ENCODE measurements around the gene POLR1C. TPM values are rescaled to one million over a fixed set of nuclear protein-coding genes. Genes with fewer than 3 reads are reported as not detected.
A peak's percentile ranks its signal among the peaks of the same experiment; 100 is the strongest.
"Not testable (repeated sequence)": the region's sequence is repeated elsewhere in the genome, so short reads cannot be mapped to it uniquely, and the experiment has no call there.

POLR1C gene
- total RNA-seq, 1 donor from 2014 or later = 36.1 TPM

DNA sequence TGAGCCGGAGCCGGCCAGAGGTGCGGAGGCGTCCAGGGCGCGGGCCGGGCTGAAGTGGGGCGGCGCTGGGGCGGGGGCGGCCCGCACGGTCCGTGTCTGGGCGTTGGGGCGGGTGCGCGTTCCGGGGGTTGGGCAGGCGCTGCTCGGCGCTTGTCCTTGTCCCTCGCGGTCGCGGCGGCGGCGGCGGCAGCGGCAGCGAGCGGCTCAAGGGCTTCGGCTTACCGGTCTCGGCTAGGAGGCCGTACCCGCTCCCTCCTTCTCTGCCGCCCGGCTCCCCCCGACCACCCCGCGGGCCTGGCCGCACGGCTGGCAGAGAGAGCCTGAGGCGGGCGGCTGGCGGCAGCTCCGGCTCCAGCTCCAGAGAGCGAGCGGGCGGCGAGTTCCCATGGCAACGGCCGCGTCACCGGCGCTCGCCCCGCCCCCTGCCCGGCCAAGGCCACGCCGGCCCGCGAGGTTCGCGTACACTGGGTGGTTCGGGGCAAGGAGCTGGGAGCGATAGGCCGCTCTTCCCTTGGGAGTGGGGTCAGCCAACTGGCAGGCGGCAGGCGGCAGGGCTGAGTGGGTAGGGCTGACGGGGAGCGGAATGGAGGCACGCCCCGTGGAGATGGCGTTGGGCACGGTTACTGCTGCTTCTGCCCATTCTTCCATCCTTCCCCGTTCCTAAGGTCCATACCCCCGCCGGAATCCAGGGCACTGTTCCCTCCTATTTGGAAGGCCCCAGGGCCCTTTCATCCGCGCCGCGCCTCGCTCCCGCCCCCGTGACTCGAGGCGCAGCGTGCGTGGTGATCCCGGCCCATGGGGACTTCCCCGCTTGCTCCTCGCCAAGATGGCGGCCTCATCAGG lies 6.7 kb upstream of the POLR1C start, which contains the start of gene LRRC73:
LRRC73 (minus strand) TSS at position 363 of the 843 bp plus-strand sequence. CDS start 561 bp downstream, outside the sequence.
- peak; percentile 42 for DNase-seq (ENCODE audit: low read depth)

DNA sequence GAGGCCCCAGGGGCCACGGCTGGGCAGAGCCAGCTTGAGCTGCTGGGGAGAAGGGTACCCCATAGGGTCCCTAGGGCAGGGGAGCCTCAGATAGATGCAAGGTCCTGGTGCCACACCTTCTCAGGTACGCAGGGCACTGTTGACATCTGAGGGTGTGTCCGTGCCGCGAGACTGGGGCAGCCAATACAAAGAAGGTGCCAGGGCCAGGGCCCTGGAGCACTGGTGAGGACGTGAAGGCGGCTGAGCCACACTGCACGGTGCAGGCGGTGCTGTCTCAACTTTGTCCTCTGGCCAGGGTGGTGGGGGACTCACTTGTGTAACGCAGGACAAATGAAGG lies 6.1 kb upstream of the POLR1C start:
- DNase-seq (ENCODE audit: low read depth) = no peak

DNA sequence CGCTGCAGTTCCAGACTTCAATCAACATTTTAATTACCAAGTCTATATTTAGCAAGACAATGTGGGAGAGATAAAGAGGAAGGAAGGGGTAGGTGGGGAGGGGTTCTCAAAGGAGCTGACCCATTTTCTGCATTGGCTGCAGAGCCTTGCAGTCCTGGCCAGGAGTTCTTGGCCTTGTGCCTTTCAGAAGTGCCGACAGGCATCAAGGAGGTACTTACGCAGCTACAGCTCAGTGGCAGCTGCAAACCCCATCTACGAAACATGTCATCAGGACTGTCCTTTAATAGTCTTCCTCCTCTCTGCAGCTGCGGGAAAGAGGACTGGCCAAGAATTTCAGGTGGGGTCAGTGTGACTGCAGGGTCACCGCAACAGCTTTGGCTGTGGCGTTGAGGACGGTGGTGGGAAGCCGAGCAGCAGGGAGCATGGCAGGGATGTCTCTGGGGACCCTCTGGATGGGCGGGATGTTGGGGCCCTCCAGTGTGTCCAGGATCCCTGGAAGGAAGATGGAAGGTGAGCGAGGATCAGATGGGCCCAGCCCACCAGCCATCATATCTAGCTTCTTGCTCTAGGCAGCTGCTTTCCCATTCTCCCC lies 5.0 kb upstream of the POLR1C start:
- no peak for DNase-seq (ENCODE audit: low read depth)

DNA sequence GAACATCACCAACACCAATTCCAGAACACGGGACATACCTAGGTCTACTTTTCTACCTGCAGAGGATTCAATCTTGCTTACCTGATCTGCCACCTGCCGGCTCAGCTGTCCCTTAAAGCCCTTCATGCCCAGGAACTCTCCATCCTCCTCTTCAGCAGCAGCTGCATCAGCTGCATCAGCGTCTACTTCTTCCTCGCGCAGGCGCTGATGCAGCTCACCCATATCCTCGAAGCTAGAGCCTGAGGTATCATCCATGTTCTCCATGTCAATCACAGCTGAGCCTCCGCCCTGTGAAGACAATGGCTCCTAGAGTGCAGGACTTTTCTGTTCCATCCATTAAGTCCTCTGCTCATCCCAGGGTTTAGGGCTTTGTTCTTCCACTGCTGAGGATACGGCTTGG lies 1.1 kb upstream of the POLR1C start:
- no peak for DNase-seq (ENCODE audit: low read depth)

DNA sequence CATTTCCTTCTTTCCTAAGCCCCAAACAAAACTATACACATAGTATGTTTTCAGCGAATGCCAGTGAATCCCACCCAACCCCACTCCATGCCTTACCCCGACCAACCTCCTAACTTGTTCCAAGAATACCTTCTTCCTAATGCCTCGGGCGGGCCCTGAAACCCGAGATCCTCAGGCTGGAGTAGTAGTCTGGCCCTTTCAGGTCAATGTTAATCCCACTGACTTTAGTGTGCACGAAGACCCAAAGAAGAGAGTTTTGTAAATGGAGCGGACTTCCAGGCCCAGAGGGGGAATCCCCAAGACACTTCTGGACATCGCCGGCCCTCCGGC lies 557 bp upstream of the POLR1C start:
- DNase-seq (ENCODE audit: low read depth) = no peak

DNA sequence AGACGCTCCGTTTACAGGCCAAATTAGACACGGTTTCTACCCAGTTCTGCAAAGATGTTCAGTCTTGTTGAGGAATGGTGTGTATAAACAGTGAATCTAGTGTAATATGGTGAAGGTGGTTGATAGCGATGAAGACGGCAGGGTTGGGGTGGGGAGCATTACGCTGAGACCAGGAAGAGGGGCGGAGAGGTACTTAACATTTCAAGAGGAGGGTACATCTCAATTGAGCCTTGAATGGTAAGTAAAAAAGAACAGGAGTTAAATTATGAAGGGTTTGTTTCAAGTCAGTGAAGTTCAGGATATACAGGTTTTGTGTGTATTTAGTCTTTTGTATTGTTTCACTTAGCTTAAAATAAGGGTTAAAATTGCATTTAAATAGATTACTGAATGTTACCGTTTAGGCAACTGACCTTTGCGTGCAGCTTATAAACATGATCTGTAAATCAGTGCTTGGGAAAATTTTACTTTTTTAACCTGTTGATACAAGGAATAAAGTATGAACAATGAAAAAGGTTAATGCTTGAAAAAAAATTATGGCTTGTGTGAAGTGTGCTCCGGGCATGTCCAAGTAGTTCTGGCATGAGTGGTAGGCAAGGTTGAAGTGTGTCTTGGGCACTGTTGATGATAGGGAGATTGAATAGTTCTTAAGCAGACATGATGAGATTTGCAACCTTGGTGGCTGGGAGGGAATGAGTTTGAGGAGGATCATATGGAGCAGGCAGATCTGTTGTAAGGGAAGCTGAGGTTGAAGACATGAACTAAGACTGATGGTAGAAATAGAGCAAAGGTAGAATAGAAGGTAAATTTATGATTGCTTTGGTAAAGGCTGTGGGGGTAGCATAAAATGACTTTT lies 842 bp downstream of the POLR1C start:
- DNase-seq (ENCODE audit: low read depth) = peak; percentile 8

DNA sequence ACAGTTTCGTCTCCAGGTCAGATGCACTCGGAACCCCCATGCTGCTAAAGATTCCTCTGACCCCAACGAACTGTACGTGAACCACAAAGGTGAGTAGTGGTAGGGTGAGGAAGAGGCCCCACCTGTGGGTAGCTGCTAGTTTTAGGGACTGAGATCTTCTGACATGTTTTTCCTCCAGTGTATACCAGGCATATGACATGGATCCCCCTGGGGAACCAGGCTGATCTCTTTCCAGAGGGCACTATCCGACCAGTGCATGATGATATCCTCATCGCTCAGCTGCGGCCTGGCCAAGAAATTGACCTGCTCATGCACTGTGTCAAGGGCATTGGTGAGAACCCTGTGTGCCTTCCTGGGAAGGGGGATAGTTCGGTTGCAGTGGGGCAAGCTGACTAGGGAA lies 3.2 kb downstream of the POLR1C start:
- DNase-seq (ENCODE audit: low read depth) = no peak

DNA sequence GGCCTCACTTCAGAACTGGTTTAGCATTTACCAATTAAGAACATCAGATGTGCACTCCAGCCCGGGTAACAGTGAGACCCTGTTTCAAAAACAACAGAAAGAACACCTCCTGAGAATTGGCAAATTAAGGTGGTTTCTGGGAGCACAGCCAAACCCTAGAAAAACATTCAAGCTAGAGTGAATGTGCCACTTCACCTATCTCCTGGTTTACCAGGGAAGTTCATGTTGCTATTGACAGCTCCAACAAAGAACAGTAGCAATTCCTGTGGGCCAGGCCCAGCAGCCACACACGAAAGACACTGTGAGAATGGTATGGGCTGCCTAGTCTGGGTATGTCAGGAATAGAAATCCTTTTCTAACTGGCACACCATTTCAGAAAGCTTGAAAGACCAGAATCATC lies 4.9 kb downstream of the POLR1C start:
- DNase-seq (ENCODE audit: low read depth) = no peak

DNA sequence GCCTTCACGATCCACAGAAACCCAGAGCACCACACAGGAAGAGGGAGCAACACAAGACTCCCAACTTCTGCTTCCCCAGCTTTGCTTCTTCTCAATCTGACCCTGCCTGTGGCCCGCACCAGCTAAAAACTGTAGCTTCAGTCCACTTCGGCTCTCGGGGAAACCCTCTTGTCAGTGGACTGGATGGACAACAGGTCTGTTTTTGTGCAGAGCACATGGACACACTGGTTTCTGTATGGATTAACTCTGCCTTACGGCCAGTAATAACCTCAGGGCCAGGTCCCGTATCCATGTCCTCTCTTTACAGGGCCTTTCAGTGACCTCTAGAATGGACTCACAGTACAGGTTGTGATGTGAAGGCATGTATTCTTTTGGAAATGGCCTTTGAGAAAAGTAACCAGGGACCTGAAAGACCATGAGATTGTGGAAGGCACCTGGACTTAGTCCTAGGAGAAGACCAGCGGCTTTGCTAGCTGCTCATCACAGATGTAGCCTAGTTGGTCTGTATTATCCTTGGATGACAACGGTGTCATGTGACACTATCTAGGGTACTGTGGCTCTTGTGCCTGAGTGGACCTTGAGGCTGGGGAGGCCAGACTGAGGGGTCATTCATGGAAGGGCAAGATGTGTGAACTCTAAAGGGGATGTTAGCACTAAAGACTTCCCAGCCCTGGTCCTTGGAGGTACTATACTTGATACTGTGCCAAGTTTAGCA lies 5.8 kb downstream of the POLR1C start:
- DNase-seq (ENCODE audit: low read depth) = no peak

DNA sequence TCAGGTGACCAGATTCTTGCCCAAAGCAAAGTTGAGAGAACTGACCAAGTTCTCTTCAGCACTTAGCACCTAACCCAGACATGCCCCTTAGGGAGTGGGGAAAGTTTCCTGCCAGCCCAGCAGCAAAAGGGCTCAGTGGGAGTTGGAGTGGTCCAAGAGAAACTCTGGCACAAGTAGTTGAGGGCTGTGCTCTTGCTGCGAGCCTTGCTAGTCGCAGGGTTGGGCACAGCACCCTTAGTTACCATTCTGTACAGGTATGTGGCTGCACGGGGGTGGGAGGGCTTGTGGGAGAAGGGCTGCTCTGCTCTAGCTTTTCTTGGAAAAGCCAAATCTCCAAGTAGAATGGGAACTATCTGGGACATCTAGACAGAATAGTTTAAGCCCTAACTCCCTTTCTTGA lies 6.4 kb downstream of the POLR1C start:
- DNase-seq (ENCODE audit: low read depth) = no peak

DNA sequence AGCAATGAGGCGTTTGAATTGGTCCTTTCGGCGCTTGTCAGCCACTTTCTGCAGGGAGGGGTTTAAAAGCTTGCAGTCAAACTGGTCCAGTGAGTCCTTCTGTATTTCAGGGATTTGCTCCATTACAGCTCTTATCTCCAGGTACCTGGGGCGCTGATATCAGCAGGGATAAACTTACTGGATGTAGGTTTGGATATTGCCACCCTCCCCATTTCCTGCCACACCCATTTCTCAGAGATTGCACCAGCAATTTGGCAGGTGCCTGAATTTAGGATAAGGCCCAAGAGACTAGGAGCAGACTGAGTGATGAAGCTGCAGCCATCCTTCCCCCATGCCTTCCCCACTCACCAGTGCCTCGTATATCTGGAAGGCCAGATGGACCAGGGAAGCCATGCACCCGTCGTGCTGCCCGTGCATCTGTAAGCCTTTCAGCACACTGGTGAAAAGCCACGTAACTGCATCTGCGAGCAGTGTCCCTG lies 7.6 kb downstream of the POLR1C start:
- DNase-seq (ENCODE audit: low read depth) = no peak

DNA sequence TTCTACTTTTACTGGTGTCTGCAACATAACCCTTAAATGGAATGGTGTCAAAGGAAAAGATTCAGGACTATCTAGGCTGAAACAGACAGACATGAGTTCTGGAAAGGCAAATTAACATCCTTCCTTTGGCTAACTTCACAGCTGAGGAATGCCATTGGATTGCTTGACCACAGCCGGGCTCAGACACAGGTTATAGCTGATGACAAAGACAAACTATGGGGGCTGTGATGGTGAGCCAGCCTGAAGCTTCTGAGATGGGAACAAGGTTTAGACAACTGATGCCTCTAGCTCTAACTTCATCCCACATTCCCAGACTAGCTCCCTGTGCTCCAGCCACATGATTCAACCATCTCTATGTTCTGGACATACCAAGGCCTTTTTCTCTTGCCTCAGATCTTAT lies 15.3 kb downstream of the POLR1C start:
- no peak for DNase-seq (ENCODE audit: low read depth)

DNA sequence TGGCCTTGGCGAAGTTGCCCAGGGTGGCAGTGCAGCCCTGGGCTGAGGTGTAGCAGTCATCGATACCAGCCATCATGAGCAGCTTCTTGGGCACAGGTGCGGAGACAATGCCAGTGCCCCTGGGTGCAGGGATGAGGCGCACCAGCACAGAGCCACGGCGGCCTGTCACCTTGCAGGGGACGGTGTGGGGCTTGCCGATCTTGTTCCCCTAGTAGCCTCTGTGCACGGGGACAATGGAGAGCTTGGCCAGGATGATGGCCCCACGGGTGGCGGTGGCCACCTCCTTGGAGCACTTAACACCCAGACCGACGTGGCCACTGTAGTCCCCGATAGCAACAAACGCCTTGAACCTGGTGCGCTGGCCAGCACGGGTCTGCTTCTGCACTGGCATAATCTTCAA lies 22.1 kb downstream of the POLR1C start:
- not testable (repeated sequence) for DNase-seq (ENCODE audit: low read depth)

DNA sequence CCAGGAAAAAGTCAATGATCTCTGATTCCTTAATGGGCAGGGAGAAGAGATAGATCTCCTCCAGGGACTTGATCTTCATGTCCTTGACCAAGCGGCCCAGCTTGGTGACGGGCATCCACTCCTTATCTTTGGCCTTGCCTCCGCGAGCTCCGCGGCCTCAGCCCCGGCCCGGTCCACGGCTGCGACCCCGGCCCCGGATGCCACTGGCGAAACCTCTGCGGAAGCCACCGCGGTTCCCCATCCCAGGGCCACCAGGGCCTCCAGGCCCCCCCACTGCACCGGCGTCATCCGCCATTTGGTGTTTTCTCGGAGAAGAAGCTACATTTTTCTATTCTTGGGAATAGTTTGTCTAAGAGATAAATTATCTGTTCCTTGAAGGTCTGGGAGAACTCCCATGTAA lies 22.5 kb downstream of the POLR1C start:
- DNase-seq (ENCODE audit: low read depth) = not testable (repeated sequence)

DNA sequence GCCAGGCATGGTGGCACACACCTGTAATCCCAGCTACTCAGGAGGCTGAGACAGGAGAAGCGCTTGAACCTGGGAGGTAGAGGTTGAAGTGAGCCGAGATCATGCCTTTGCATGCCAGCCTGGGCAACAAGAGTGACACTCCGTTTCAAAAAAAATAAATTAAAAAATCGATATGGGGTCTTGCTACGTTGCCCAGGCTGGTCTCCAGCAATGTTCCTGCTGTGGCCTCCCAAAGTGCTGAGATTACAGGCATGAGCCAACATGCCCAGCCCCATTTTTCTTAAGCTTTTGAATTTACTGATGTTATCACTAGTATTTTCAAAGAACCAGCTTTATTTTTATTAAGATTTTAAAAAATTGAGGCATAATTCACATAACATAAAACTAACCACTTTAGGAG lies 23.6 kb downstream of the POLR1C start:
- DNase-seq (ENCODE audit: low read depth) = no peak

DNA sequence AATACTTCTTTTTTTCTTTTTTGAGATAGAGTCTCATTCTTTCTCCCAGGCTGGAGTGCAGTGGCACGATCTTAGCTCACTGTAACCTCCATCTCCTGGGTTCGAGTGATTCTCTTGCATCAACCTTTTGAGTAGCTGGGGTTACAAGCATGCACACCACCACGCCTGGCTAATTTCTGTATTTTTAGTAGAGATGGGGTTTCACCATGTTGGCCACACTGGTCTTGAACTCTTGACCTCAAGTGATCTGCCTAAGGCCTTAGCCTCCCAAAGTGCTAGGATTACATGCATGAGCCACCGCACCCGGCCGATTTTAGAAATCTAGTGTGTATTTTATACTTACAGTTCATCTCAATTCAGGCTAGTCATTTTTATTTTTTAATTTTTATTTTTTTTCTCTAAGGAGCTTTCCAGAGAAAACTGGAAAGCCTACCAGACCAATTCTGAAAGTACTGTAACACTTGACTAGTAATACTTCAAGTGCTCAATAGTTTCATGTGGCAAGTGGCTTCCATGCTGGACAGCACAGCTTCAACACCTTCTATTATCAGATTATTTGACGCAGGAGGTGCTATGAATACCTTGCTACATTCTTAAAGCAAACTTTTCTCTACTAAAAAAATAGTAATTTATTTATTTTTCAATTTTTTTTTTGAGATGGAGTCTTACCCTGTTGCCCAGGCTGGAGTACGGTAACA lies 25.0 kb downstream of the POLR1C start:
- DNase-seq (ENCODE audit: low read depth) = no peak

DNA sequence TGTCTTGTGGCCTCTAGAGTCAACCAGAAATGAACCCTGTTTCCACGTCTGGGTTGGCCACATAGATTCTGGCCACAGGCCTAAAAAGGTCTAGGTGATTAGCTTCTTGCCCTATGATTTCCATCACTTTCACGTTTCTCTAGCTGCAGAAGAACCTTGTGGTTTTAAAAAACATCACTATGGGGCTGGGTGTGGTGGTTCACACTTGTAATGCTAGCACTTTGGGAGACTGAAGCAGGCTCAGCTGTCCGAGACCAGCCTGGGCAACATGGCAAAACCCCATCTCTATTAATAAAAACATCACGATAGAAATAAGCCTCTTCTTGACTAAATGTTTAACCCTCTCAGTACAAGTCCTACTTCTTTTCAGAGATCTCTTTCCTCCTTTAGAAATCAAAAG lies 27.6 kb downstream of the POLR1C start:
- DNase-seq (ENCODE audit: low read depth) = no peak

DNA sequence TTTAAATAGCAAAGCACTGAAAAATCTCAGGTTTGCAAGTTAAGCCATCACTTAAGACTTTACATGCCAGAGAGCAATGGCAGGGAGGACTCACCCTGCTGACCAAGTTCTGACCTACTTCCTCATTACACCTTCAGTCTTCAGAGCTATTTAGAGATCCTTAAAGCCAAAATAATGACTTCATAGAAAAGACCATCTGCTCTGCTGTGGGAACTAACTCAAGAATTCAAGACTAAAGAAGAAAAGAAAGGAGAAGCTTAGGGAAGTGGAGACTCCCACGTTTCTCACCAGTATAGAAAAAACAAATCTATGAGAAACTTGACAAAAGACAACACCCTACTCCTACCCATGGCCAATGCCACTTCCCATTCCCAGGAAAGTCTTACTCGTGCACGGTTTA lies 30.3 kb downstream of the POLR1C start:
- DNase-seq (ENCODE audit: low read depth) = no peak

DNA sequence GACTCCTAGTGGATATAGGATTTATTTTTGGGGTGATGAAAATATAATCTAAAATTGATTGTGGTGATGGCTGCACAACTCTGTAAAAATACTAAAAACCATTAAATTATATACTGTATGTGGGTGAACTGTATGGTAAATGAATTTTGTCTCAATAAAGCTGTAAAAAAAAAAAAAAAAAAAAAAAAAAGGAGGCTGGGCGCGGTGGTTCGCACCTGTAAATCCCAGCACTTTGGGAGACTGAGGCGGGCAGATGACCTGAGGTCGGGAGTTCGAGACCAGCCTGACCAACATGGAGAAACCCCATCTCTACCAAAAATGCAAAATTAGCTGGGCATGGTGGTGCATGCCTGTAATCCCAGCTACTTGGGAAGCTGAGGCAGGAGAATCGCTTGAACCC lies 40.7 kb downstream of the POLR1C start:
- not testable (repeated sequence) for DNase-seq (ENCODE audit: low read depth)

DNA sequence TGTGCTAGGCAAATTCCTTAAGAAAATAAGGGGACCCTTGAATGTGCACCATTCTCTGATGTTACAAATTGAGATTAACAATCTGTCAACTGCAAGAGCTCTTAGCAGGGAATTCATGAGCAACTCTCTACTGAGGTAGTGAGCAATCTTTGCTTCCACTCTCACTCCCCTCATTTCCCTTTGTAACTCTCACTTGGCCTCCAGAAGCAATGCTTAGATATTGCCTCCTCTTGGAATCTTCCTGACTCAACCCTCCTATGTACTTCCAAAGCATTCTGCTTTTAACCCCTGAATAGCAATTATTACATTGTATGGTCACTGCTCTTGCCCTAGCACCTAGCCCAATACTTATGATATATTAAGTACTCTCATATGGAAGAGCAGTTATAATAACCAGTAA lies 42.4 kb downstream of the POLR1C start:
- no peak for DNase-seq (ENCODE audit: low read depth)

DNA sequence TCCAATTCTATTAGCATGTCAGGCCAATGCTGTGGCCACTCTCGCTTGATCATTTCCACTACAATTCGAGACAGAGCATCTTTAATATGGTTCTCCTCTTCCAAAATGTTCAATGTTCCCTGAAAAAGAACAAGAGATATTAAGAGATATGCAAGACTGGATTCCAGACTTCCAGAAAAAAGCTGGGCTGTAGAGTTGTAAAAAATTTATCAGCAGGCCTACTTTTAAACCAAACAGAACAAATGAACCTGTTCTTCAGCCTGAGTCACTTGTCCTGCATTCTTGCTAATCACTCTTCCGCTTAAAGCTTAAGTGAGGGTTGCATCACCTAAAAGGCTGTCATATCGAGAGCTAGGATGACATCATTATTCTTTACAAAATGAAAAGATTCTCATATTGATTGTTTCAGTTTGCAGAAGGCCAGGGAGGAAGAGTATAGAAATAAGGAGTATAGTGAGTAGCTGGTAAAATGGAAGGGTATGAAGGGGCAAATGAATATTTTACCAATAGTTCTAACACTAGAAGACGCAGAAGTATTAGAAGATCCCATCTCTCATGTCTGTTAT lies 54.1 kb downstream of the POLR1C start:
- DNase-seq (ENCODE audit: low read depth) = peak; percentile 93
